Measurements from ENCODE around the gene WHRN.

WHRN gene

DNA sequence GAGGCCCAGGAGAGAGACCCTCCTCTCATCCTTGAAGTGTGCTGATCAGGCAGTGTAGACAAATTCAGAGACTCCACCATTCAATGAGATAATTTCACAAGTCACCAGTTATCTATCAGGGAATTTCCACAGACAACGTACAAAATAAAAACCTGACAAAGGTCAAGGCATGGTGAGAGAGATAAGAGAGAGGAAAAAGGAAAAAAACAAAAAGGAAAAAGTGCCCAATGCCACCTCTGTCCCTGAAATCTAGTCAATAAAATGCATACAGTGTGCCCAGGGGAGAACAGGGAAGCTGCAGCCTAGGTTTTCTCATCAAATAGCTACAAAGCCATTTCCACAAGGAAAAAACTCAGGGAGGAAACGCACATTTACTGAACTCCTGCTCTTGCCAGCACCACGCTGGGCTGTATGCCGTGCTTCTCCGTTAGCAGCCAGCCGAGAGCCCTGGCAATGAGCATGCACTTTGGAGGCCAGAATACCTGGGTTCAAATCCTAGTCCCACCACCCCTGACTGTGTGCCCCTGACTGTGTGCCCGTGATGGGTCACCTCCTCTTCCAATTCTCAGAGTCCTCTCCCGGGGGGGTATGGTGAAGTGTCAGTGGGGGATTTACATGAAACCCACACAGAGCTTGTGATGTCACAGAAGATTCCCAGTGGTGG, 11.6 kb downstream of the WHRN start:
- no peak for DNase-seq (ENCODE audit: low read depth in 3 of 3, low spot score in 1 of 3)

GRCh38 chr9:114492991-114493390, 12.3 kb downstream of the WHRN start:
- no peak for DNase-seq (ENCODE audit: low read depth in 3 of 3, low spot score in 1 of 3)

- DNase-seq (ENCODE audit: low read depth in 3 of 3, low spot score in 1 of 3): no peak
These were observed 13.8 kb downstream of the WHRN start for GRCh38 chr9:114491430-114492003.

GRCh38 chr9:114489928-114490327, 15.3 kb downstream of the WHRN start:
- DNase-seq (ENCODE audit: low read depth in 3 of 3, low spot score in 1 of 3): no peak

DNA sequence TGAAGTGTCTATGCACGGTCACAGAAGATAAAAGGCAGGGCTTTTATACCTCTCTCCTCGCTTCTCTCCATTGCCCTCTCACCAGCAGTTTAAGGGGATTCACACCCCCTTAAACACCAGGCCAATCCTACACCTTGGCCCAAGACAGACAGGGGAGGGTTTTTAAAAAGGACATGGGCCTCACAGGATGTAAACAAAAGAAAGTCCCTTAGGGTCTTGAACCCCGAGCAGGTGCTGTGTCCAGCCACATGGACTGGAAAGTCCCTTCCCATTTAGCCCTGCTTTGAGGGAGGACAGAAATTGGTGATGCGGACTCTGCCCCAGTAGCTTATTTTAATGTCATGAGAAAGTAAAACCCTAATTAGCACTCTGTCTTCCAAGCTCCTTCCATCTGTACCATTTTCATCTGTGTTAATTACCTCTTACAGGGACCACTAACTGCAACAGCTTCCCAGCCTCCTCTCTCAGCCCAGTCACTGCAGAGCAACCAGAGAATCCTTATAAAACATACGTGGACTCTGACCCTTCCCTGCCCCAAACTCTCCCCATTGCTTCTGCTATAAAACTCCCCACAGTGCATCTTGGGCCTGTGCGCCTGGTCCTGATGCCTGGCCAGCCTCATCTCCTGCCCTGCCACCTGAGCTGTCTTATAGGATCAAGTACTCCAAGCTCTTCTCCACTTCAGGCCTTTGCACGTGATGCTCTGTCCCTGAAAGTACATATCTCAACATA, 16.7 kb downstream of the WHRN start:
- DNase-seq (ENCODE audit: low read depth in 3 of 3, low spot score in 1 of 3): no peak

GRCh38 chr9:114487607-114488300, 17.5 kb downstream of the WHRN start:
- peak in 2 of 3 donors; percentile 37 to 40 for DNase-seq (ENCODE audit: low read depth in 3 of 3, low spot score in 1 of 3)

GRCh38 chr9:114486205-114486963, 18.9 kb downstream of the WHRN start:
- DNase-seq (ENCODE audit: low read depth in 3 of 3, low spot score in 1 of 3): no peak

- peak in 2 of 3 donors; percentile 13 to 18 for DNase-seq (ENCODE audit: low read depth in 3 of 3, low spot score in 1 of 3)
These were observed 20.3 kb downstream of the WHRN start for GRCh38 chr9:114484854-114485443.

GRCh38 chr9:114484215-114484853, 20.9 kb downstream of the WHRN start:
- DNase-seq (ENCODE audit: low read depth in 3 of 3, low spot score in 1 of 3): no peak

DNA sequence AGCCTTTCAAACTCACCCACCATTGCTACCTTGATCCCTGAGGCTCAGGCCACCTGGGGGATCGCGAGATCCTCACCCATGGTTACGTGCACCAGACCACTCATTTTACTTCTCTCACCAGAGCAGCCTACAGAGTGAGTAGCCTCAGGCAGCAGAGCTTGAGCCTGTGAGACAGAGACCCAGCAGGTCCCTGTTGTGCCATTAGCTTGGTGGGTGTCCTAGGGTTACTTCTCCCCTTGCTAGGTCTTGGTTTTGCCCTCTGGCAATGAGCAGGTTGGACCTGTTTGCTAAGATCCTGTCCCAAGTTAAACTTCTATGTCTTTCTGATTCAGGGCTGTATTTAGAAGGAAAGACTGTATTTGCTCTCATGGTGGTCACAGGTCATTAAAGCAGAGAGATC, 21.8 kb downstream of the WHRN start:
- no peak for DNase-seq (ENCODE audit: low read depth in 3 of 3, low spot score in 1 of 3)

GRCh38 chr9:114482593-114482992, 22.7 kb downstream of the WHRN start:
- DNase-seq (ENCODE audit: low read depth in 3 of 3, low spot score in 1 of 3): no peak

GRCh38 chr9:114481789-114482188, 23.5 kb downstream of the WHRN start:
- no peak for DNase-seq (ENCODE audit: low read depth in 3 of 3, low spot score in 1 of 3)

GRCh38 chr9:114480746-114481435, 24.4 kb downstream of the WHRN start:
- no peak for DNase-seq (ENCODE audit: low read depth in 3 of 3, low spot score in 1 of 3)

- DNase-seq (ENCODE audit: low read depth in 3 of 3, low spot score in 1 of 3): no peak
These were observed 26.4 kb downstream of the WHRN start for GRCh38 chr9:114478871-114479270.

GRCh38 chr9:114478459-114478858, 26.8 kb downstream of the WHRN start:
- DNase-seq (ENCODE audit: low read depth in 3 of 3, low spot score in 1 of 3): no peak

- no peak for DNase-seq (ENCODE audit: low read depth in 3 of 3, low spot score in 1 of 3)
These were observed 27.6 kb downstream of the WHRN start for GRCh38 chr9:114477642-114478041.

GRCh38 chr9:114476891-114477469, 28.3 kb downstream of the WHRN start:
- DNase-seq (ENCODE audit: low read depth in 3 of 3, low spot score in 1 of 3): no peak

DNA sequence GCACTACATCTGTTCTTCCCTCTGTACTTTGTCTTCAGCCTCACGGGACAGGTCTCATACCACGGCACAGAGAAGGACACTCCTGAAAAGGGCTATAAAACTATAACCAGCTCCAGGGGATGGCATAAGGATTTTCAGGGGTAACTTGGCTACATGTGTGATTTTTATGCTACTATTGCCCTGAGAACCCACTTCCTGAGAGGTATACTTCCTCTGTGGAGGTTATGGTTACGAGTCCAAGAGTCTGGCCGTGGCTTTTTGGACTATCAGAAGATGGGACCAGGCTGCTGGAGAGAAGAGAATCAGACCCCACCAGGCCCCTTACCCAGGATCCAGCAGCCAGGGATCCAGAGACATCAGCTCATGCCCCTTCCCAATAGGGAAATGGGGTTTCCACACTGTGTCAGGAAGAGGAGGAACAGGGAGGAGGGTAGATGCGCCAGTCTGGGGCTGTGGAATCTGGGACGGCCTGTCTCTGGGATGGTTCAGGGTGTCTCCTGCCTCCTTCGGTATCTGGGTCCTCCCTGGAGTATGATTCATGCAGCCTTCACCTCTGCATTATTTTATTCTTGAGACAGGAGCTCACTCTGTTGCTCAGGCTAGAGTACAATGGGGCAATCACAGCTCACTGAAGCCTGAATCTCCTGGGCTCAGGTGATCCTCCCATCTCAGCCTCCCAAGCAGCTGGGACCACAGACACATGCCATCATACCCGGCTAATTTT, 29.7 kb downstream of the WHRN start:
- DNase-seq (ENCODE audit: low read depth in 3 of 3, low spot score in 1 of 3): no peak

DNA sequence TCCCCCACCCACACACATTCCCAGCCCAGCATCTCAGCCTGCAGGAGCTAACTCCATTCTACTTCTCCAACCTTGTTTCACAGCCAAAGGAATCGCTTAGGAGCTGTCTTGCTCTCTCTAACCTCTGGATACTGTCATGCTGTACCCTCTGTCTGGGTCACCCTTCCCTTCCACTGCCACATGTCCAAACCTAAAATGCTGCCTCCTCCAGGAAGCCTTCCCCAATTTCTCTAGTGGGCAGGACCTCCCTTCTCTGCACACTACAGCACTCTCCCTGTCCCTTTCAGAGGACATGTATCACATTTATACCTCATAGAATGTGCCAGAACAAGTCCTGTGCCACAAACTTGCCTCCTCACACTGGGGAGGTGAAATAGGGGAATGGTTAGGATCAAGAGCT, 30.8 kb downstream of the WHRN start:
- no peak for DNase-seq (ENCODE audit: low read depth in 3 of 3, low spot score in 1 of 3)

Data from stimulated activated CD4-positive, alpha-beta T cell treated with anti-CD3 and anti-CD28 coated beads, TNF-alpha, amount 100 ng/mL, for 1 hour (primary cell).